Adrenal gland (tissue), 5 donors: ENCODE results near the gene COL1A2.

Source experiments
- CTCF ChIP-seq, 6 experiments: fragments of 450-650 bp in 4 of 6; fragments of 200-600 bp in 2 of 6; sonication (generic) in 1 of 6; IDR thresholded peaks; 1 replicate in 5 of 6; 2 replicates in 1 of 6; pipeline versions ENCODE4 v1.5.1 to v1.8.0; 2016 to 2021; ENCODE audit warnings: antibody characterized with exemption in 6 of 6, mild to moderate bottlenecking in 2 of 6, moderate library complexity in 1 of 6
- POLR2A ChIP-seq, 2 donors: fragments of 450-650 bp; IDR thresholded peaks; one replicate each; pipeline ENCODE4 v1.6.1; 2017; ENCODE audit warnings: antibody characterized with exemption in 2 of 2, mild to moderate bottlenecking in 2 of 2, moderate library complexity in 1 of 2
- donor health status: DM: no; HTN: no; CAD: no.

- TF ChIP-seq CTCF (IDR thresholded peaks at IDR 0.05) (no peak), POLR2A (IDR thresholded peaks at IDR 0.05) (no peak)
Measured at GRCh38 chr7:94426980-94427875, 32.5 kb downstream of the COL1A2 start.
